Transverse colon (tissue), 4 donors: ENCODE data around the gene UCK2.

ENCODE experiments used
- CTCF ChIP-seq, 5 experiments: fragments of 200-600 bp in 3 of 5; fragments of 450-650 bp in 2 of 5; sonication (generic) in 3 of 5; IDR thresholded peaks; 1 replicate in 2 of 5; 2 replicates in 3 of 5; pipeline ENCODE4 v1.5.1; 2016 to 2017; ENCODE audit warnings: antibody characterized with exemption in 5 of 5, inconsistent platforms in 3 of 5, mild to moderate bottlenecking in 2 of 5, moderate library complexity in 1 of 5
- POLR2AphosphoS5 ChIP-seq, 3 donors: sonication (generic); formaldehyde crosslinking; IDR thresholded peaks; one replicate each; pipeline ENCODE4 v1.6.1; 2016; ENCODE audit warnings: antibody characterized with exemption in 3 of 3

- TF ChIP-seq CTCF (IDR thresholded peaks at IDR 0.05) (no peak), POLR2AphosphoS5 (IDR thresholded peaks at IDR 0.05) (no peak)
Observed at GRCh38 chr1:165841582-165842017, 14.2 kb downstream of the UCK2 start.
